ENCODE results near the gene OSTC.
"Not testable (repeated sequence)": the region's sequence is repeated elsewhere in the genome, so short reads cannot be mapped to it uniquely, and the experiment has no call there.

The OSTC gene

DNA sequence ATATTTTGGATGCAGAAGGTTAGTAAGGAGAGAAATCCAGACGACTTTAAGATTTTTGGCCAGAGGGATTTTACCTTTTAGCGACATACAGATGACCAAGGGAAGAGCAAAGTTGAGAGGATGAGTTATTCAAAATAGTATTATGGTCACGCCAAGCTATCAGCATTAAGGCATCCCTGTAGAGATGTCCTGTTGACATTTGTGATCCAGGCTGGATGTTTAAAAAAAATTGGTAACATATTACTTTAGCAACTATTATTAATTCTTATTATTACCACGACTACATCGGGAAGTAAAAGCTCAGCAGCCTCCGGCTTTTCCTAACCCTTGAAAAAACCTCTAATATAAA is 562 bp upstream of the OSTC start:
- no peak for DNase-seq

DNA sequence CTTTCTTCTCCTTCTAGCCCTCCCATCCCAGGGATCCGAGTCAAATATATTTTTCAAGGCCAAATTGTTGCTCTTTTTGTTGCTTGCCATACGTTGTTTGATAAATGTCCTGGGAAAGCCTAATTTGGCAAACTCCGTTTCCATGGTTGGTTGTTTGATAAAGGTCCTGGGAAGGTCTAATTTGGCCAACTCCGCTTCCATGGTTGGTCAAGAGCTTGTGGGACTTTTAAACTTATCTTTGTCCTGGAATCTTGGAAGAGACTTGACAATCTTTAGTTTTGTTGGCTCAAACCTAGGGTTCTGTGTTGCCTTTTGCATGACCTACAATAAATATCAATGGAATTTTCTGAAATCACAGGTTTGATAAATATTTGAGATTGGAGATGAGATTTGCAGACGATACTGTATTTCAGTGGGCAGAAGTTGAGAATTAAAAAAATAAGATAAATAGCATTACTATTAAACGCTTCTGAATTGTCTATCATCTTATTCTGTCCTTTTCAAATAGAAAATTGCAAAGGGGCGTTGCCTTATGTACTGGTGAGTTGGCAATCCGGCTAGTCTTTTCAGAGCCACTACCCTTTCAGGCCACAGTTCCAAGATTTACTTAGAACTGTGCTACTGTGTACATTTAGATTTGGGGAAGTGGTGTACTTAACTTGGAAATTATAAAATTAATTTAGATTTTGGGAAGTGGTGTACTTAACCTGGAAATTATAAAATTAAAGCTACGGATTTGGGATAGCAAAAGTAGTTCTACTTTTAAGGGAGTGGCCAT is 804 bp downstream of the OSTC start:
- DNase-seq = no peak

DNA sequence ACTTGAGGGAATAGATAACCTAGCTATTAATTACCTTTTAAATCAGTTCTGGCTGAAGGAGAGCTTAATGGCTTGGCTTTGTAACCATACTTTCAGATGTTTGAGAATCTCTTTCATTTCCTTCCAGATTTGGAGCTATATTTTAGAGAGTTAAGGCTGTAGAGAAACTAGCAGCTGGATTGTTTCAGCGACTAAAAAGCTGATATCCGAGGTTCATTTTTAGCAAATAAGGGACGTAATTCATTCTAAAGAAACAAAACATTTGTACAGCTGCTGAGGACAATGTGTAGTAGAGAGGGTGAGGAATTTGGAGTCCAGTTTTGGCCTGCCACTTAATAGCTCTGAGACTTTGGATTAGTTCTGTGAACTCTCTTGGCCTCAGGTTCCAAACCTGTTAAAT is 12.2 kb downstream of the OSTC start:
- no peak for DNase-seq

DNA sequence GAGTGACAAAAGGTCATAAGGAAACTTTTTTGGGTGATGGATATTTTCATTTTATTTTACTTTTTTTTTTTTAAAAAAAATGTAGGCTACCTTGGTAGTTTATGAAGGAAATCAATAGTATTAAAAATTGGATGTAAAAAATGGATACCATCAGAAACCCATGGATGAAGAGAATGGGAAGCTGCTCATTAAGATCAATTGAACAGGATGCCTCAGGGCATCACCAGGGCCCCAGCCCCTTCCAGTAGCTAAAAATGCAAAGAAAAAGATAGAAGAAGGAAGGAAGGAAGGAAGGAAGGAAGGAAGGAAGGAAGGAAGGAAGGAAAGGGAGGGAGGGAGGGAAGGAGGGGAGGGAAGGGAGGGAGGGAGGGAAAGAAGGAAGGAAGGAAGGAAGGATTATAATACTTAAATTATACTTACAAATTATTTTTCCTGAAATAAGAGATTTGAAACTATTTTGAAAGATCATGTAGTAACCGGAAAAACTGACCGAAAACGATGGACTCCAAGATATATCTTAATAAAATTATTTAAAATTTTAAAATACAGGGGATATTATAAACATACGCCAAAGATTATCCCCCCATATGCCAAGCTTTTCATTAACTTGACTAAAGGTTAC is 24.1 kb downstream of the OSTC start:
- no peak for DNase-seq

DNA sequence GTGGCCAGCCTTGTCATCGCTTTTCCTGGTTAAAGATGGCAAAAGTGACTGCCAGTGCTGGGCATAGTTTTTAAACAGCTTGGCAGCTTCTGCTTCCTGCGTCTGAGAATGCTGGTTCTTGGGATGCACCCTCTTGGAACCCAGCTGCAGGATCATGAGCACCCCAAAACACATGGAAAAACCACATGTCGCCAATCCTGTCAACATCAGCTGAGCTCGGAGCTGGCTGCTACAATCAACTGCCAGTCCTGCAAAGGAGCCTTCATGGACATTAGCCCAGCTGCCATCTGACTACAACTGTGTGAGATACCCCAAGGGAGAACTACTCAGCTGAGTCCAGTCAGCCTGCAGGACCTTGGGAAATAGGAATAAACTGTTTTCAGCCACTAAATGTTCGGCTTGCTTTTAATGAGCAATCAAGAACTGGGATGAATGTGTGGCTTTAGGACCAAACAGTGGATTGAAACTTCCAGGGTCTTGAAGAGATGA is 31.0 kb downstream of the OSTC start:
- no peak for DNase-seq

DNA sequence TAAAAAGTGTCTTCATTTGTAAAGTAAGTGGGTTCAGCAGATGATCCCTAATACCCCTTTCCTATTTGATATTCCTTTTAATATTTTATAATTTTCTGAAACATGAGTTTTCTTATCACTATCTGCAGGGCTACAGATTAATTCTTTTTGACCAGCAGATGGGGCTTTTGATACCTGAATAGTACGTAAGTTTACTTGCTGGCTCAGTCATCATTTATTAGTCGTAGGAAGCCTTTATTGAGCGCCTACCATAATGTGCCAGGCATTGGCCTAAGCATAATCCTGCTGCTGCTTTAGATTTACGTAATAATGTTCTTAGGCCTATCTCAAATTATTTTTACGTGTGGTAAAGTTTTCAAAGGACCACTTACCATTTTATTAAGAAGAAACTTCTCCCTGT is 33.1 kb downstream of the OSTC start:
- no peak for DNase-seq

DNA sequence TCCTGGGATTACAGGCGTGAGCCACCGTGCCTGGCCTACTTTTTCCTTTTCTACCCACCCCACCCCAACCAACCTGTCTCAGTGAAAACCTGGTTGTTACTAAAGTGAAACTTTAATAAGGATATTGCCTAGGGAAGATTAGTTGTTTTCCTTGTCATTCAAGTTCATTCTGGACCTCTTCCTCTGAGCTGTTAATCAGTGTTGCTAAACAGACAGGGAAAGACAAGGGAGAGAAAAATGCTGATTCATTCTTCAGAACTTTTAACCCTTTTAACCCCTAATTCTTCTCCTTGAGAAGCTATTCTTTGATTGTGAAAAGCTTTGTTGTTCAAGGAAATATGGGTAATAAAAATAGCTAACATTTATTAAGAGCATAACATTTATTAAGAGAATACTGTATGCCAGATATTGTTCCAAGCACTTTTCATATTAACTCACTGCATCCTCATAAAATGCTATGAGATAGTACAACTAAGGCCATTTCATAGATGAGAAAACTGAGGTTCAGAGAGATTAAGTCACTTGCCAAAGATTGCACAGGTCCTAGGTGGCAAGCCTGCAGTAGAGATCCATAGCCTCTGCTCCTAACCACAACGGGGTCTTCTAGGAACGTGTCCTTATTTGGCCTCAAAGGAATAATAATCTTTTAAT is 34.8 kb downstream of the OSTC start:
- no peak for DNase-seq

DNA sequence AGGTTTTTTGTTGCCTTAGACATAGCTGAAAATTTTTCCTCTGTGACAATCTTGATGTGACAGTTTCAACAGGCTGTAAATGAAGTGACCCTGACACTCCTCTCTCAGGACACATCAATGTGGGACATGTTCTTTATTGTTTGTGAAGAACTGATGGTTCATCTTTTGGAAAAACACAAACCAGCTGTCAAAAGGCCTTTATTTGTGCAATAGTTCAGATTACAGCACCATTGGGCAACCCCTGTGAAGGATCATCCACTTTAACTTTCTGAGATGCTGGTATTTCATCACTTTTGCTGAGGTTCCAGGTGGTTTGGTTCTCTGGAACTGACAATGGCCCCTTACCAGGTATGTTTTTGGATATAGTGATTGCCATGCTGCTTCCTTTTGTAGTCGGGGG is 40.3 kb downstream of the OSTC start:
- DNase-seq = no peak

DNA sequence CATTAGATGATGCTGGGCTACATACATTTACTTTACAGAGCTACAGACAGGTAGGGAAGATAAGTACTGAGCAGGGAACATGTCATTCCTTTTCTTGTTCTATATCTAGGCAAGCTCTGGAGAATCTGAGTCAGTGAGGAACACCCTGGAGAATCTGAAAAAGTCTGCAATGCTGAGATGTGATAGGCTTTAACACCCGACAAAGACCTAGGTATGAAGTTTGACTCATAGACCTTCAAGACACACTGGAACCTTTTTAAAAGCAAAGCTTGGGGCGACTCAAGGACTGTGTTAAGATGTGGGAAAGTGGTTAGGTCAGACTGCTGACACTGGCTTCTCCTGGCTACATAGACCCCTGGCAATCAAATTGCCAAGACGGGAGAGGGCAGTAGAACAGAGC is 42.8 kb downstream of the OSTC start:
- DNase-seq = no peak

DNA sequence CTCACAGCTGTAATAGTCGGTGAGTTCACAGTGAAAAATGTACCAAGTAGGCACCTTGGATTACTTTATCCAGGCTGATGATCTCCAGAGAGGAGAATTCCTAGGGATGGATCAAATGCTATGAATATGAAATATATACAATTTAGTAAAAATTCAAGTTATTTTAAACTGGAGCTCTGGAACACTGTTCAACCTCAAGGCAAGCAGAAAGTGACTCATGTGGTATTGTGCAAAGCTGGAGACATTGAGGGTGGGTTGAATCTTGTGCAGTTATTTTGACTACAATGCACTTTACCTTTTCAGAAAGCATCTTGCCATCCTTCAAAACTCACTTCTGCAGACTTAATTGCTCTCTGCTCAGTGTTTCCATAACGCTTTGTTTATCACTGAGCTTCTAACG is 43.4 kb downstream of the OSTC start:
- DNase-seq = no peak

DNA sequence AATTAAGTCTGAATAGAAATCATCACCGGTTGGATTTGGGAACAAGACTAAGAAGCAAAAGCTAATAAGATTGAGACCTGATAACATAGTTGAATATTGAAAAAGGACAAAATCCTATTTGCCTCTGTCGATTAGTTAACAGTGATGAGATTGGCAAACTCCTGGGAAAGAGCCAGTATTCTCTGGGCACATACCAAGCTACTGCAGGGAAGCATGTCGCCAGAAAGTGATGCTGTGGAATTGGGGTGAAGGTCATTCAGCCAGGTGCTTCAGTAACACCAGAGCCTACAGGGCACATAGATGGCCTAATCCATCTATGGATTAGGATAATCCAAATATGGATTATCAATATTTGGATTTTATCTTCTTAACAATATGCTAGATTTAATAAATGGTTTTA is 44.0 kb downstream of the OSTC start:
- DNase-seq = no peak

DNA sequence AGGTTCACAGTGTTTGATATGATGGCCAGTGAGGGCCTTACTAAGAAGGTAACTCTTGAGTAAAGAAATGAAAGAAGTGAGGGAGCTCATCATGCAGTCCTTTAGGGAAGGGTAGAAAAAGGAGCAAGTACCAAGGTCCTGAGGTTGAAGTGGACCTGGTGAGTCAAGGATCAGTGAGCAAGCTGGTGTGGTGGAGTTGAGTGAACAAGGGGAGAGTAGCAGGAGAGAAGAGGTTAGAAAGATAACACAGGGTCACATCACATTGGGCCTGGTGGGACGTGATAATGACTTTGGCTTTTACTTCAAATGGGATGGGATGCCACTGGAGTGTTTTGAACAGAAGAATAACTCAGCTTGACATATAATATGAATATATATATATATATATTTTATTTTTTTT is 44.7 kb downstream of the OSTC start:
- DNase-seq = no peak

DNA sequence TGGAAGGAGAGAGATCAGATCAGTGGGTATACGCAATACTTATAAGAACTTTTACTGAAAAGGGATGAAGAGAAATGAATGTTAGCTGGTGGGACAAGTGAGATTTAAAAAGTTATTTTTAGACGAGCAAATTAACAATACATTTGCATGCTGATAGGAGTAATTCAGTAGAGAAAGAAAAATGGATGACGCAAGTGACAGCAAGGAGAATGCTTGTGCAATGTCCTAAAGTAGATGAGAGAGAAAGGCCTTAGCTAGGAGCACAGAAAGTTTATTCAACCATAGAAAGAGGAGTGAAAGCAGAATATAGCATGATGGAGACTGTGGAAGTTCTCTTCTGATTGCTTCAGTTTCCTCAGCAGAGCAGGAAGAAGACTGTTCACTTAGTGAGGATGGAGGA is 45.8 kb downstream of the OSTC start:
- no peak for DNase-seq

DNA sequence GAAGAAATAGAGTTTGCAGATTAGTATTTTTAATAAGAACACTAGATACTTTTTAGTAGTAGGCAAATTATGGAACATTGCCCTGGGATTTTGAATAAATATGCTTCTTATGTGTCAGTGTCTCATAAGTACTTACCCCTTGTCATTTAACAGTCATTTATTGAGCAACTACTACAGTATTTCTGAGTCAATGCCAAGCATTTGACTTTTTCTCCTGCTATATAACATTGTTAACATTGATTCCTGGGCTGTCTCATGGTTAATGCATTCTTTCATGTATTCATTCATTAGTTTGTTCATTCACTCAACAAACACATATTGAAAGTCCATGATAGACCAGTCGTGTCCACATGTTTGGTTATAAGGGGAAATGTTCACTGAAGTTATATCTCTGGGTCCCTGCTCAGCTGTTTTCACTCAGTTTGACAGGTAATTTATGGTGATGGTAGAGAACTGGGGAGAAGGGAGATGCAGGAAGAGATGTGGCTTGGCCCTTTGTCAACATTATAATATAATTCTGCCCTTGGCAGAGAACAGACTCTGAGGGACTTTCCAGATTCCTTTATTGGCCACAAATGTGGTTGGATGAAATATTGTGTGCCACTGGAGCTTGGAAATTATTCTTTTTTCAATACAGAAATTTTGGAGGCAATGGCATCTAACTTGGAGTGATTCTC is 49.8 kb downstream of the OSTC start:
- DNase-seq = no peak

DNA sequence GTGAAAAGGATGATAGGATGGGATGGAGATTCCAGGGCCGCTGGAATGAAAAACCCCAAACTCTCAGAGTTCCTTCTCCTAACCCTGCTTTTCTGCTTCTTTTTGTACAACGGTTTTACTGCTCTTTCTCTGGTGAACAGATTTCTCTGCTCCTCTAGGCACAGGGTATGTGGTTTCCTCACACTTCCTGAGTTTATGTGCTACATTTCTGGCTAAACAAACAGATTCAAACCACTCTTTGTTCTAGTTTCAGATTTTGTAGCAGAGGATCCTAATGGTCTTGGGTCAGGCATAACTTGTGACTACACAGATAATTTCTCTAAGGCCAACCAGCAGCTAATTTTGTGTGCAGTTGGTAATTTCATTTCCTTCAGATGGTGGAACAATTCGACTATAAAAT is 52.6 kb downstream of the OSTC start:
- no peak for DNase-seq

DNA sequence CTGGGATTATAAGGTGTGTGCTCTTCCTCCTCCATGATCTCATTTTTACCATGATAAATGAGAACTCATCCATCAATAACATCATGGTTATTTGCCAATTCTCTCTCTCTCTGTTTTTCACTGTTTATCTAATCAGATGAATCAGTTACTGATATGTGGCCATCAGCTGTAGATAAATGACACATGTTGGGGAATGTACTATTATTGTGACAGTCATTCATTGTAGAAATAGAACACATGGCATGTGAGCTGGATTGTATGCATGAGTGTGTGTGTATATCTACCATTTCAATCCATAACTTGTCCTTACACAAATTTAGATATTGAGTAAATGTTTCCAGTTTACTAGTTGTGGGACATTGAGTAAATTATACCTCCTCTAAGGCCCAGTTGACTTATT is 53.0 kb downstream of the OSTC start:
- no peak for DNase-seq

DNA sequence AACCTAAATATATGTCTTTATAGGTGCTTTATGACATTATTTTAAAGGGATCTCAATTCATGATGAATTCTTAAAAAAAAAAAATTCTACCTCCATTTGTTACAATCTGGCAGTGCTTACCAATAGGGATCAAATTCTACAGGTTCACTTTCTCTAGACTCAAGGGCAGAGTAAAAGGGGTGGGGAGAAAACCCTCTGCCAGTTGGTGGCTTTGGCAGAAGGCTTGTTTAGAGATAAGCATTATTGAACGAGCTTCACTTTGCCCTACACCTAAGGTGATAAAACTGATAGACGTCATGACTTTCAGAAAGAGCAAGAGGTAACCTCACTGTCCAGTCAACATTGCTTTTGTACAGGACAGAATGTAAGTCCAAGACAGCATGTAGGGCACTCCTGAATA is 53.6 kb downstream of the OSTC start:
- no peak for DNase-seq

DNA sequence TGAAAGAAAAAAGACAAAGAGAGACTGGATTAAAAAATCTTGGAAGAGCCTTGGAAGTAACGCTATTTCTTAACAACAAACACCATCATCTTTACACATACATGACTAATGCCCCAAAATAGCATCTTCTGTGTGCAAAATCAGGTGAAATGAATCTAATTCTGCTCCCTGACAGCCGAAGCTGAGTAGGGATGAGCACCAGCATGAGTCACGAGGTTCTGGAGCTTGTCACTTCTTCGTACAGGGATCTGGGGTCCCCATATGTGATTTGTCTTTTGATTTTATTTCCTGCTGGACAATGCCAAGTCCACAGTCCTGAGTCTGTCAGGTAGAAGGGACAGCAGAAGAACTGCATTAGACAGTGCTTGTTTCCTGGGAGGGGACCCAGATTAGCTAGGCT is 55.9 kb downstream of the OSTC start:
- DNase-seq = no peak

DNA sequence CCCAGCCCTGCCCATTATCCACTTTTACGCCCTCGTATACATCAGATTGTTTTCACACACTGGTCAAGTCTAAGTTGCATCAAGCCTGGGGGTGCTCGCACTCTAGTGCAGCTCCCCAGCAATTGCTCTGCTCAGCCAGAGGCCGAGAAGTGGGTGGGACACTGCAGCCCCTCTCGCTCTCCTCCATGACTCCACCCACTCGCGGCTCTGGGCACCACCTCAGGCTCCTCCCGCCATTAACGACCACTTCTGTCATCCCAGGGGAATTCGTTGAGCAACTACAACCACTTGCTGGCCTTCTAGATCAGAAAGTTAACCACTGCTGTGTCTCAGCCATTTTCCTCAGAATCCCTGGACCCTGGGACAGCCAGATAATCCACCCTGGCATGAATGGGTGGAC is 58.8 kb downstream of the OSTC start:
- DNase-seq = no peak

DNA sequence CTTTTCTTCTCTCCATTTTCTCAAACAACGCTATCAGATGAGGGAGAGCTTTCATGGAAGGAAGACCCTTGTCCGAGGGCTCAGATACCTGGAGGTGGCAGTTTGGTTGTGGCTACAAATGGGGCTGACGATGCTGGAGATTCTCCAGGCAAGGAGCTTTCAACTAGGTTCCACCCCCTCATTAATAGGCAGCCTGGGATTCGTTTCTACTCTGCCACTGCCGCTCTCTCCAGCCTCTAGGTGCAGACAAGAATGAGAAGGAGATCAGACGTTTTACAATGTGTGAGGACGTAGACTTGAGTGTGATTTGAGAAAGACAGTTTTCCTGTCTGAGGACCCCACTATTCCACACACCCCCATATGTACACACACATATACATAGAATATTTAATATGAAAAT is 59.3 kb downstream of the OSTC start:
- no peak for DNase-seq

DNA sequence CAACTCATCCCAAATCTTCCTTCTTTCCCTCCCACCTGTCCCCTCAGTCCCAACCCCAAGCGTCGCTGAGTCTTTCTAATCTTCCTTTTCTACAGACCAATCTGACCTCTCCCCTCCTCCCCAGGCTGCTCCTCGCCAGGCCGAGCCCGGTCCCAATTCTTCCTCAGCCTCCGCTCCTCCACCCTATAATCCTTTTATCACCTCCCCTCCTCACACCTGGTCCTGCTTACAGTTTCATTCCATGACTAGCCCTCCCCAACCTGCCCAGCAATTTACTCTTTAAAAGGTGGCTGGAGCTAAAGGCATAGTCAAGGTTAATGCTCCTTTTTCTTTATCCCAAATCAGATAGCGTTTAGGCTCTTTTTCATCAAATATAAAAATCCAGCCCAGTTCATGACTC is 60.2 kb downstream of the OSTC start:
- not testable (repeated sequence) for DNase-seq

DNA sequence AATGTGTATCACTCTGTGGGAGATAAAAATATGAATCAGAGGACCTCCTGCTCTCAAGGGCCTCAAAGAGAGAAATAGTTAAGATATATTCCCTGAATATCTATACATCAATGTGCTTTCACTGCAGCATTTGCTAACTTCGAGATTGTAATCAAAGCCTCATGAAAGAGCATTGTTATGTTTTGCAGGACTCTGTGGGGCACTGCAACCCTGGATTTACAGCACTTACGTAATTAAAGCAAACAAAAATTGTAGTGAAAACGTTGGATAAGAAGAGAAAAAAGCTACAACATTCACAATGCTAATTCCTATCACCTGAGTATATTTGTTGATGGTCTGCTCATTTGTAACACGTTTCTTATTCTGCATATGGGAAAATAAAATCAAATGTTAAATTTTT is 64.5 kb downstream of the OSTC start:
- DNase-seq = no peak

DNA sequence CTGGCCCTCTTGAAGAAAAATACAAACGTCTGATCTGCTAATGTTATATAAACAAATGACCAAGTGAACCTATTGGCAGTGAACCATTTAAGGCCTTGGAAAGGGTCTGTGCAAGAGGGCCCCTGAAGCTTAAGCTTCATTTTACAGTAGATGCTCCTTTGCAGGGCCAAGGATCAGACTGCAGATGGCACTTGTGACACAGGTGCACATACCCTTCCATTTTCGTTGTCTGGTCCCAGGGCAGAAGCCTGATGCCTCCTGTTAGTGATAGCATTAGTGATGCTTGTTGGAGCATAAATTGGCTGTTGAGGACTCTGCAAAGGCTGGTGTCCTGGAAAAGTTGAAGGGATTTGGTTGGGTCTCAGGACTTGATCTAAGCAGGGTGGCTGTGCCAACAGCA is 65.9 kb downstream of the OSTC start:
- DNase-seq = no peak

DNA sequence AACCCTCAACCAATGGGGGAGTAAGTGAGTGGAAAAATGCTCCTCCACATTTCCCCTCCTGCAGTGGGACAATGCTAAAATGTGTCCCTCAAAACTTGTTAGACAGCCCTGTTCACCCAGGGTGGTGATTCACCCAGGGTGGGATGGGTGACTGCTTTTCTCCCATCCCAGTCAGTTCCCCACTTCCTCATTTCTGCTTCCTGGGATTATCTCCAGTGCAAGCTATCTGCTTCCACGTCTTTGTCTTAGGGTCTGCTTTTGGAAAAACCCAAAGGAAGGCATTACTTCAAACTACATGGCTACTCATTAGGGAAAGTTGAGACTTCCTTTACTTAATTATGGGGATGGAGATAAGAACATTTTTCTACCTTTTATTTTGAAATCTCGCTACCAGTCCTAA is 67.0 kb downstream of the OSTC start:
- DNase-seq = no peak
